ENCODE measurements around the gene CCNG2.

CCNG2 gene

DNA sequence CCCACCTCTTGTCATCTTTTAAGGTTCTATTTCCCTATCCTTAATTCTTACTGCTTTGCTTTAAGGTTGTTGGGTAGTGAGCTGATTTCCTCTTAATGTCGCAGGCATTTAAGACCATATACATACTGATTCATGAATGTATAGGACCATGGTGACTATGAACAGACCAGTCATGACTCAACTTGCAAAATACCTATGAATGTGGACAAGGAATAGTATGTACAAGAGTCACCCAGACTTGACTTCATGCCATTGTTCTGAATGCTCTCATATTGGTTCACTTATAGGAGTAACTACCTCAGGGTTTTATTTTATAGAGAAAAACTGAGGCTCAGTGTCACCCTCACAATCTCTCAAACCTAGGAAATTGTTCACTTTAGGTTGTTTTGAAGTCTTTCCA is 44.3 kb downstream of the CCNG2 start:
- H3K4me3 ChIP-seq (ENCODE audit: low read depth, low read length): no peak overlapping the region
- TF ChIP-seq, protein P1, sequence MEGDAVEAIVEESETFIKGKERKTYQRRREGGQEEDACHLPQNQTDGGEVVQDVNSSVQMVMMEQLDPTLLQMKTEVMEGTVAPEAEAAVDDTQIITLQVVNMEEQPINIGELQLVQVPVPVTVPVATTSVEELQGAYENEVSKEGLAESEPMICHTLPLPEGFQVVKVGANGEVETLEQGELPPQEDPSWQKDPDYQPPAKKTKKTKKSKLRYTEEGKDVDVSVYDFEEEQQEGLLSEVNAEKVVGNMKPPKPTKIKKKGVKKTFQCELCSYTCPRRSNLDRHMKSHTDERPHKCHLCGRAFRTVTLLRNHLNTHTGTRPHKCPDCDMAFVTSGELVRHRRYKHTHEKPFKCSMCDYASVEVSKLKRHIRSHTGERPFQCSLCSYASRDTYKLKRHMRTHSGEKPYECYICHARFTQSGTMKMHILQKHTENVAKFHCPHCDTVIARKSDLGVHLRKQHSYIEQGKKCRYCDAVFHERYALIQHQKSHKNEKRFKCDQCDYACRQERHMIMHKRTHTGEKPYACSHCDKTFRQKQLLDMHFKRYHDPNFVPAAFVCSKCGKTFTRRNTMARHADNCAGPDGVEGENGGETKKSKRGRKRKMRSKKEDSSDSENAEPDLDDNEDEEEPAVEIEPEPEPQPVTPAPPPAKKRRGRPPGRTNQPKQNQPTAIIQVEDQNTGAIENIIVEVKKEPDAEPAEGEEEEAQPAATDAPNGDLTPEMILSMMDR (IDR thresholded peaks at IDR 0.05; ENCODE audit: low read depth, low read length): no peak

DNA sequence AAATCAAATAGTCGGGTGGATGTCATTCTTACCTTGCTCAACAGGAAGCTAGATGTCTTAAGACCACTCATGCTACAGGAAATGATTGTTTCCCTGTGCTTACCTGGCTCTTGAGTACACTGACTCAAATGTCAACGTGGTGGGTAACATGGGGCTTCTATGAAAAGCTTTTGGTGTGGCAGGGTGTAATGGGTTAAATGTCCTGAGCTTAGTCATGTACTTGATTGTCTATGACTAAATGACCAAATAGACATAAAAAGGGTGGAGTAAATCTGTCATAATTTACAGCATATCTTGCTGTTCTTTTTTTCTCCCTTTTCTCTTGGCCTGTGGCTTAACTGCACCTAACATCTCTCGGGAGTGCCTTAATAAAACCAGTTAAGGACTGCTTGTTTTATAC is 44.9 kb downstream of the CCNG2 start:
- TF ChIP-seq, protein P1 (IDR thresholded peaks at IDR 0.05; ENCODE audit: low read depth, low read length): no peak
- no peak overlapping the region for H3K4me3 ChIP-seq (ENCODE audit: low read depth, low read length)

DNA sequence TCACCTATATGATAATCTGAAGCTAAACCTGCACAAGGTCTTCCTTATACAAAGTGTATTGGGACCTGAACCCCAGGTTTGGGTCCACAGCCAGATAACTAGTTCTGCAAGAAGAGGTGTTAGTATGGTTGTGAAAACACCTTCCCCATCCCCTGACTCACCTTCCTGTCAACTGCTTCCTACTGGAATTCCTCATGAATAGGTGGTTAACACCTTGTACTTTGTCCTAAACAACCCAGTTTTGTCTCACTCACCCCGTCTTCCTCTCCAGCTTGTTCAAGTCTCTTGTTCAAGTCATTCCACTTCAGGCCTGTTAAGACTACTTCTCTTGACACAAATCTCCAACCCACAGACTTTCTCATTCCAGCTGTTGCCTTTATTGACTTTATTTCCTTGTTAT is 45.5 kb downstream of the CCNG2 start:
- TF ChIP-seq, protein P1 (IDR thresholded peaks at IDR 0.05; ENCODE audit: low read depth, low read length): no peak

DNA sequence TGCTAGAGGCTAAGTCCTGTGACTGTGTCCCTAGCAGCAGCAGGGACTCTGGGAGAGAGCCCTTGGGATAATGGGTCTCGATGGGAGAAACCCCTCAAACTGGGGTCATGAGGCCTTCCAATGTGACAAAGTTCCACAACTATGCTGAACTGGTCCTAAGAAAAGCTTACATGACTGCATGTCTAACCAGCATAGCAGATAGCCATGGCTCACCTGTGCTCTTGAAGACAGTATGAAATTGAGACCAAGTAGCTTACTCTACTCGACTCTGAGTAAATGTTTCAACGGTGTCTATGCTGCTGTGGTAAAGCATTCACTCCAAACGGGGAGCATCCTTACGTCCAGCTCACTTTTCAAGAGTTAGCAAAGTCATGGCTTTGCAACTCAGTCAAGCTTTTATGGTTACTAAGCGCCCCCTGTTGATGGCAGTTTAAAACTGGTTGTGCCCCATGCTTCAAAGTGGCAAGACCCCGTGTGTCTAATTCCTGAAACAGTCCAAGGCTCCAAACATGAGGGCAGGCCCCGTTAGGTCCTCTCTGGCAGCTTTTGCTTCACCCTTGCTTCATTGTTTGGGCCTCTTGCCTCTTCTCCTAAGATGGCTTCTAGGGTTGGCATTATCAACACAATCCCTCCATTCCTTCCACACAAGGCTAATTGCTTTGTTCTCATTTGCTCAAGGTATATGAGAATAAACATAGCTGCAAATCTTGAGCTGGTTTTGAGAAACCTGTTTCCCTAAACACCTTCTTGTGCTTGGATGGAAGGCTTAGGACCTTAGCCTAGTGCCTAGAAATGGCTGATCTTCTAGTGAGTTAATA is 46.6 kb downstream of the CCNG2 start:
- TF ChIP-seq, protein P1 (IDR thresholded peaks at IDR 0.05; ENCODE audit: low read depth, low read length): peak; percentile 79
- no peak overlapping the region for H3K4me3 ChIP-seq (ENCODE audit: low read depth, low read length)

More for the DNA sequence above, 45.5 kb downstream of the CCNG2 start:
- no peak overlapping the region for H3K4me3 ChIP-seq (ENCODE audit: low read depth, low read length)

DNA sequence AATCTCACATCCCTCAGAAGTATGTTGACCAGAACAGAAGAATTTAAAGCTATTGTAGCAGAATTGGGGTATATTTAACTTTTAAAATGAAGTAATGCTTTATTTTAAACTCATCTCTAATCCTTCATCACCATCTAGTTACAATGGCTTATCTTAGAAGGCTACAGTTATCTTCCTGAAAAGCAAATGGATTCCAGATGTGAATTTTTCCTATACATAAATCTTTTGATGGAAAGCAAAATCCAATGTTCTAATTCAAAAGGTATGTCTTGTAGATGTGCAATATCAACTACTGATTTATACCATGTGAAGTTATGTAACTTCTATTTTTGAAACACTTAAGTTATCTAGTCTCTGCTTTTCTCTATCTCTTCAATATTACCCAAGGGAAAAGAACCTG is 47.6 kb downstream of the CCNG2 start:
- H3K4me3 ChIP-seq (ENCODE audit: low read depth, low read length): no peak overlapping the region
- TF ChIP-seq, protein P1 (IDR thresholded peaks at IDR 0.05; ENCODE audit: low read depth, low read length): no peak

DNA sequence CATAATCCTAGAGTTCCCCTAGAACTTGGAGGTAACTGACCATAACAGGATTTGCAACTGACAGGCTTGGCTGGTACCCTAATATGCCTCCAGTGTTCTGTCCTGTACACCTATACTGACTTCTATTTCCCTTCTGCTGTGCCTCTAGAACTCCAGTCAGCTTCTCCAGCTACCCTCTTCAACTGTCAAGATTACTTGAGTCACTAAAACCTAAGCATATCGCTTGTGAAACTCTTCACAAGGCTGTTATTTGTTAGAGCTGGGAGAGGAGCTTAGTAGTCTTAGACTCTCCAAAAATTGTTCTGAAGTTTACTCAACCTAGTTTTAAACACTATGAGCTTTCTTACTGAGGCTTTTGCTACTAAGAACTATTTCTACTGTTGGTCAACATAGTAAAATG is 52.0 kb downstream of the CCNG2 start:
- TF ChIP-seq, protein P1 (IDR thresholded peaks at IDR 0.05; ENCODE audit: low read depth, low read length): no peak
- H3K4me3 ChIP-seq (ENCODE audit: low read depth, low read length): no peak overlapping the region

DNA sequence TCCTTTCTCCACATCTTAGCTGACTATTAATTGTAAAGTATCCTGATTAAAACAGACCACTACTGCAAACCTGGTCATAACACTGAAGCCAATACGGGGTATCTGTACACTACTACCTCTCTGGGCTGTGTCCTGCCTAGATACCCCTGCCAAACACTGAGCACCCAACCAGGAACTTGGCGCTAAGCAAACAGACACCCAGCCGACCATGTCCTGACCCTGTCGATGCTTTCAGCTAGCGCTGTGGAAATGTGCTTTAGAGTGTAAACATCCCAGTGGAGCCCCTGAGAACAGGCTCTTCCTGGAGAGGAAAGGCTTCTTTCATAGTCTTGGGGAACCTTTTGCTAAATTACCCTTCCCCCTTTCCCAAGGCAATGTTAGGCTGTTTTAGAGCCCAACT is 52.9 kb downstream of the CCNG2 start:
- TF ChIP-seq, protein P1 (IDR thresholded peaks at IDR 0.05; ENCODE audit: low read depth, low read length): no peak
- no peak overlapping the region for H3K4me3 ChIP-seq (ENCODE audit: low read depth, low read length)
